GM15510 (cell line): ENCODE results near the gene APOC1.
A peak's percentile ranks its signal among the peaks of the same experiment; 100 is the strongest.

Experiments used
- POLR2A ChIP-seq: IDR thresholded peaks from 3 replicates; pipeline ENCODE4 v1.6.1; 2011; ENCODE audit warnings: borderline replicate concordance; ENCODE audit not compliant: insufficient read length; ENCODE audit errors: extremely low read depth

Gene APOC1

GRCh38 chr19:44883922-44884321, 30.5 kb upstream of the APOC1 start:
- no peak for TF ChIP-seq POLR2A

GRCh38 chr19:44884566-44884965, 29.8 kb upstream of the APOC1 start:
- TF ChIP-seq POLR2A: no peak

- no peak for TF ChIP-seq POLR2A
These were observed 28.3 kb upstream of the APOC1 start for GRCh38 chr19:44886141-44886540.

GRCh38 chr19:44887648-44888047, 26.8 kb upstream of the APOC1 start:
- TF ChIP-seq POLR2A: no peak

- TF ChIP-seq POLR2A: no peak
These were observed 24.5 kb upstream of the APOC1 start for GRCh38 chr19:44889830-44890365.

GRCh38 chr19:44890366-44891015, 23.9 kb upstream of the APOC1 start:
- TF ChIP-seq POLR2A: peak; percentile 56

- TF ChIP-seq POLR2A: peak; percentile 64
These were observed 23.2 kb upstream of the APOC1 start, which contains the start of gene TOMM40 for GRCh38 chr19:44891016-44891882. Gene TOMM40, plus strand, starts transcription at chr19:44891254. Its CDS starts 162 bp downstream, at chr19:44891416.

GRCh38 chr19:44892932-44893331, 21.5 kb upstream of the APOC1 start:
- no peak for TF ChIP-seq POLR2A

GRCh38 chr19:44893332-44894051, 20.9 kb upstream of the APOC1 start:
- TF ChIP-seq POLR2A: no peak

GRCh38 chr19:44894052-44894400, 20.4 kb upstream of the APOC1 start:
- no peak for TF ChIP-seq POLR2A

GRCh38 chr19:44894946-44895345, 19.5 kb upstream of the APOC1 start:
- no peak for TF ChIP-seq POLR2A

GRCh38 chr19:44897835-44898234, 16.6 kb upstream of the APOC1 start:
- TF ChIP-seq POLR2A: no peak

GRCh38 chr19:44900328-44901244, 13.8 kb upstream of the APOC1 start:
- TF ChIP-seq POLR2A: no peak

GRCh38 chr19:44903216-44903601, 11.2 kb upstream of the APOC1 start:
- no peak for TF ChIP-seq POLR2A

- TF ChIP-seq POLR2A: no peak
These were observed 10.6 kb upstream of the APOC1 start for GRCh38 chr19:44903602-44904425.
